GM21526 (cell line): ENCODE results near the gene TPP2.

Source experiments
- ATAC-seq: cut with Tn5 transposase; IDR thresholded peaks from one replicate; pipeline ENCODE4 v1.9.1; 2021; ENCODE audit warnings: moderate library complexity; ENCODE audit not compliant: unreplicated experiment, low FRiP score

Gene TPP2

GRCh38 chr13:102650444-102650843 lies 53.7 kb downstream of the TPP2 start:
- ATAC-seq = no peak

DNA sequence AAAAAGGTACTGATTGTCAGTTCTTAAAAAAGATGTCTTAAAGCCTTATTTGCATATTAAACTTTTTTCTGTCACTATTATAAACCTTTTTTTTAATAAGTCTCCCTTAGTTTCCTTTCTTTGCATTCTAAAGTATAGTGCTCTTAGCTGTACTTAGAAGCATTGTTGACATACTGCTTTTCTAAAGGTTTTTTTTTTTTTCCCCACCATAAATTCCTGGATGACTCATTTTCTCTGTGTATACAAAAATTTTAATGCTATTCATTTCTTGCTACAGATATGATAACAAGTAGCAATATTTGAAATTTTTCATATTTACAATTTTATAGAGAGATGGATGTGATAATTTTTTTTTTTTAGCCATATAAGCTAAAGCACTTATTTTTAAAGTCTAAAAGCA lies 54.6 kb downstream of the TPP2 start:
- no peak for ATAC-seq

DNA sequence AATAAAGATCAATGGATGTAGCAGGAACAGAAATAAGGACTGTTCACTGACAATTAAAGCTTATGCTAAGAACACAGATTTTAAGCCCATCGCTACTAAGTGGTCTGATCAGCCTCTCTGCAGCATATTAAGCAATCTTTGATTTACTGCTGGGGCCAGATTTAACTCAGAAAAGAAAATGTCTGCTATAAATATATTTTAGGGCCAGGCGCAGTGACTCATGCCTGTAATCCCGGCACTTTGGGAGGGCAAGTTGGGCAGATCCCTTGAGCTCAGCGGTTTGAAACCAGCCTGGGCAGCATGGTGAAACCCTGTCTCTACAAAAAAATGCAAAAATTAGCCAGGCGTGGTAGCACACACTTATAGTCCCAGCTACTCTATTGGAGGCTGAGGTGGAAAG lies 55.1 kb downstream of the TPP2 start:
- ATAC-seq = no peak

DNA sequence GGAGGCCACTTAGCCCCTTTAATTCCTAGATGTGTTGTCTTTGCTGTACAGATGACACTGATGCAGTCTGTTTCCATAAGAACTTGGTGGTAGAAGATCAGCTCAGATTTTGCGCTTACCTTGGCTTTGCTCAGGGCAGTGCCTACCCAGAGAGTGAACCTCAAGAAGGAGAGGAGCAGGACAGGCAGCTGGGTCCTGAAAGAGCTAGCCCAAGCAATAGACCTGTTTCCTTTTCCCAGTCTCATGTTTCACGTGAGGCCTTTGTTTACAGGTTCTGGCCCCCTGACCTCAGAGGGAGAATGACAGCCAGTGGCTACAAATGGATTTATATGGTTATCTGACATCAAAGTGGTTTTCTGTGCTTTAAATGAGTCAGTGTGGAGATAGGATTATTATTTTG lies 58.0 kb downstream of the TPP2 start:
- ATAC-seq = no peak

GRCh38 chr13:102657630-102658029 lies 60.8 kb downstream of the TPP2 start:
- ATAC-seq = no peak

DNA sequence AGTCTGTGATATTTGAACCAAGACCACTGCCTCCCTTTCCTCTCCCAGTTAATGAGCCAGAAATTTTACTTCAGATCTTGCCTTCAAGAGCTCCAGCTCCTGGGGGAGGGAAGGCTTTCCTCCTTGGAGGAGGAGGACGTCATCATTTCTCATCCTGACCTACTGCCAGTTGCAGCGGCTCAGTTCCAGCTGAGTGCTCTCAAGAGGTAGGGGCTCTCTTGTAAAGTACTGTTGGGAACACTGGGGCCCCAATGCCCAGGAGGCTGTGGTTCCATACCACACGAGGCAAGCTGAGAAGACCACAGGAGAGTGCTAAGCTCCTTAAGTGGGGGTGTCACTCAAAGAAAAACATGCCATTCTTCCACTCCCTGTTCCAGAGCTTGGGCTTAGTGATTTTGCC lies 61.9 kb downstream of the TPP2 start:
- ATAC-seq = no peak

DNA sequence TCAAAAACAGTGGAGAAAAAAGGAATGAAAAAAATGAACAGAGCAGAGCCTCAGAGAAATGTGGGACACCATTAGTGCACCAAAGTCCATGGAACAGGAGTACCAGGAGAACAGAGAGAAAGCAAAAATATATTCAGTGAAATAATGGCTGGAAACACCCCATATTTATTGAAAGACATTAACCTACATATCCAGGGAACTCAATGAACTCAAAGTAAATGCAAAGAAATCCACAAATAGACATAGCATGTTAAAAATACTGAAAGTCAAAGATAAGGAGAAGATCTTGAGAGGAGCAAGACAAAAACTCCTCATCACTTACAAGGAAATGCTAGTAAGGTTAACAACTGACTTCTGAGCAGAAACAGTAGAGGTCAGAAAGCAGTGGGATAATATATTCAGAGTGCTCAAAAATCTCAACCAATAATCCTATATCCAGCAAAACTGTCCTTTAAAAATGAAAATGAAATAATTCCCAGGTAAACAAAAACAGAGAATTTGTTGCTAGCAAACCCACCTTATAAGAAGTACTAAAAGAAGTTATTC lies 62.5 kb downstream of the TPP2 start:
- ATAC-seq = no peak

DNA sequence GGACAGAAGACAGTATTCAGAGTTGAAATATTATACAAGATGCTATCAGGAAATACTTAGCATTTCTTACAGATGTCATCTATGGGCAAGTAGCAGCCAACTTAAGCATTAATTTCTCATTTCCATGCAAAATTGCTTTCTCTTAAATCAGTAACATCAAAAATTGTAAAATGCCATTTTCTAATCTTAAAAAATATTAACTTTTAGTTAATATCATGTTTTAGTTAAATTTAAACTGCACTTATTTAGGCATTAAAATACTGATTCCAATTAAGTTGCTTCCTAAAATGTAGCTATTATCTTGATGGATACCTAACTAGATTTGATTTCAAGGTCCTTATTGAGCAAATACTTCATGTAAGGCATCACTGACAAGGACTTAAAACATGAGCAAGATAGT lies 70.2 kb downstream of the TPP2 start:
- no peak for ATAC-seq

GRCh38 chr13:102667911-102668310 lies 71.1 kb downstream of the TPP2 start:
- ATAC-seq = no peak

DNA sequence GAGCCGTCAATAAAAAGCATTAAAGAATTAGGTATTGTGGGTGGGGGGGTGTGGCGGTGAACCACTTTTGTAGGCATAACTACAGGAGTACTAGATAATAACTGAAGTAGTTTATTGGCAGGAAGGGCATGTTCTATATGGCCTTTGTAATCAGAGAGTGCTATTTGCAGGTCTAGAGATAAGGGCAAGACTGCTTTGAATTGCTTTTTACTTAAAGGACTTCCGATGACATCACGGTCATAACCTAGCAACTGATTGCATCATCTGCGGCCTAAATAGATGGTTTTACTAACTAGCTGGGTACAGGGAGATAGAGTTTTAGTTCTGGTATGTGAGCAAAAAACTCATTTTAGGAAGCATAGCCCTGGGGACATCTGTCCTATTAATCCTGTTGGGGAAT lies 73.3 kb downstream of the TPP2 start:
- no peak for ATAC-seq

GRCh38 chr13:102675115-102675514 lies 78.3 kb downstream of the TPP2 start:
- ATAC-seq = no peak

GRCh38 chr13:102677122-102677521 lies 80.3 kb downstream of the TPP2 start:
- ATAC-seq = no peak

- no peak for ATAC-seq
Measured at GRCh38 chr13:102678339-102679107, 81.7 kb downstream of the TPP2 start.

- ATAC-seq = no peak
Measured at GRCh38 chr13:102679449-102680132, 82.8 kb downstream of the TPP2 start.

DNA sequence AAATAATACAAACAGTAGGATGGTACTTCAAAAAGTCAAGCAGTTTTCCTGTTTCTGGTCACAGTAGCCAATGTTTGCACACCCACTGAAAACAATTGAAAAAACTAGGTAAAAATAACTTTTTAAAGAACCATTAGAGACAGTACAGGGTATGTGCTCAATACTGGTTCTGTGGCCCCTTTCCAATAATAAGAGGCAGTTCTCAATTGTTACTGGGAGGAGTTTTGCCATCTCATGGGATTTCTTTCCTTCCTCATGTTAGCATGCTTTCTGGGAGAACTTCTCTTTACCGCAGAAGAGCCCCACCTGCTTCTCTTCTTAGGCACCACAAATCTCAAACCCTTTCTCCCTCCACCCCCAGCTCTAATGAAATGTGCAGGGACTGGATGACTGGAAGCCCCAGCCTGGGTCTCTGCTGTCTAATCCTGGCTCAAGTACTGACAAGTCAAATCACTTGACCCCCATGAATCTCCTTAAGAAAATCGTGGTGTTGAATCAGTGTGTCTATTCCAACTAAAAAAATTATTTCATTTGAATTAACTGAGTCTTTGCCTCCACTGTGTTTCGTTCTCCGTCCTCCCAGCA lies 83.4 kb downstream of the TPP2 start:
- ATAC-seq = no peak

DNA sequence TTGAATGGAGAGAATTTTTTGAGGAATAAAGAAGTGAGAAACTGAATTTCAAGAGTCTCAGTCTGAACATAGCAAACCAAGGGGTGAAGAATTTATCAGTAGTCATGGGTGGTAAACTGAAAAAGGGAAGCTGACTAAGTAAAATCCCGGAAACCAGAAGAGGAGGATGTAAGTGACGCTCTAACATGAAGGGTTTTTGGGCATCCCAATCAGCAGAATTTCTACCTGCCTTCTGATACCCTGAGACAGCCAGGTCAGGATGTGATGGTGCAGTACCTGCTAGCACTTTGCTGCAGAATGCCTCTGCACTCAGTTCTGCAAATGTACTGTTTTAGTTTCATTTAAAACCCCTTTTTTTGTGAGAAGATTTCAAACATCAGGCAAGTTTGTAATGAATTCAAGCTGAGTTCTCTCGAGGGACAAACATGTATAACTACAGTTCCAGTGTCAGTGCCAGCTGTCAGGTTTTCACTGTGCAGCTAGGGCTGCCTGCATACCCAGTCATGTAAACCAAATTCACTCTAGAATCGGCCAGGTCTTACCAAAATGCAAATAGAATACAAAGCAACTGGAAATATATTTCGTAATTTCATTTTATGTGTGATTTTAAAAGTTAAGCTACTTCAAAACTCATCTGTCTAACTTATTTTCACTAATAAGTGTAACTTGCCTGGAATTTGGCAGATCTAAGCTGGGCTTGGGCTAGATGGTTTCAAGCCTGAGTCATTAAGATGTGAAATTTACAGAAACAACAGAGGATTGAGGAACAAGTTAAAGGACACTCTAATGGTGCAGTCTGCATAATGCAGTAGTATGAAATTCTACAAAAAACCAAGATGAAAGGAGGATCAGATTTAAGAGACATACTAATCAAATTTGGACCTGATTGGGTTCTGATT lies 84.3 kb downstream of the TPP2 start:
- no peak for ATAC-seq

GRCh38 chr13:102682211-102682610 lies 85.4 kb downstream of the TPP2 start:
- no peak for ATAC-seq

DNA sequence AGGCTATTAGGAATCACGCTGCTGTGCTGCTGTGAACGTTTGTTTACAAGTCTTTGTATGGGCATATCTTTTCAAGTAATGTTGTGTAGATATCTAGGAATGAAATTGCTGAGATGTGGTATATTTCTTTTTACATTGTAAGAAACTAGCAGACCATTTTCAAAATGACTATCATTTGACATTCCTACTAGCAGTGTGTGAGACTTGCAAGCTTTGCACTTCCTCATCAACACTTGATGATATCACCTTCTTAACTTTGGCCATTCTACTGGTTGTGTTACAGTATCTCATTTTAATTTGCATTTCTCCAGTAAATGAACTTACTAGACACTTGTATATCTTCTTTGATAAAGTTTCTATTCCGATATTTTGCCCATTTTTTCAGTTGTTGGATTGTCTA lies 85.9 kb downstream of the TPP2 start:
- no peak for ATAC-seq

- ATAC-seq = no peak
Measured at GRCh38 chr13:102683637-102684036, 86.9 kb downstream of the TPP2 start.

- ATAC-seq = no peak
Measured at GRCh38 chr13:102686024-102686423, 89.2 kb downstream of the TPP2 start.

GRCh38 chr13:102687520-102687919 lies 90.7 kb downstream of the TPP2 start:
- no peak for ATAC-seq
